T follicular helper cell (primary cell): ENCODE results near the gene NGF.
"Not testable (repeated sequence)": the region's sequence is repeated elsewhere in the genome, so short reads cannot be mapped to it uniquely, and the experiment has no call there.

Experiments
- DNase-seq: peaks from one replicate; pipeline ENCODE4 v3.0.0-alpha.2; 2020; ENCODE audit warnings: low read depth
- total RNA-seq, 2 experiments: gene quantifications; one replicate each; lab custom pipeline; 2026; lab: John Stamatoyannopoulos, UW

NGF gene
- 0 reads per million in 2 experiments for total RNA-seq

DNA sequence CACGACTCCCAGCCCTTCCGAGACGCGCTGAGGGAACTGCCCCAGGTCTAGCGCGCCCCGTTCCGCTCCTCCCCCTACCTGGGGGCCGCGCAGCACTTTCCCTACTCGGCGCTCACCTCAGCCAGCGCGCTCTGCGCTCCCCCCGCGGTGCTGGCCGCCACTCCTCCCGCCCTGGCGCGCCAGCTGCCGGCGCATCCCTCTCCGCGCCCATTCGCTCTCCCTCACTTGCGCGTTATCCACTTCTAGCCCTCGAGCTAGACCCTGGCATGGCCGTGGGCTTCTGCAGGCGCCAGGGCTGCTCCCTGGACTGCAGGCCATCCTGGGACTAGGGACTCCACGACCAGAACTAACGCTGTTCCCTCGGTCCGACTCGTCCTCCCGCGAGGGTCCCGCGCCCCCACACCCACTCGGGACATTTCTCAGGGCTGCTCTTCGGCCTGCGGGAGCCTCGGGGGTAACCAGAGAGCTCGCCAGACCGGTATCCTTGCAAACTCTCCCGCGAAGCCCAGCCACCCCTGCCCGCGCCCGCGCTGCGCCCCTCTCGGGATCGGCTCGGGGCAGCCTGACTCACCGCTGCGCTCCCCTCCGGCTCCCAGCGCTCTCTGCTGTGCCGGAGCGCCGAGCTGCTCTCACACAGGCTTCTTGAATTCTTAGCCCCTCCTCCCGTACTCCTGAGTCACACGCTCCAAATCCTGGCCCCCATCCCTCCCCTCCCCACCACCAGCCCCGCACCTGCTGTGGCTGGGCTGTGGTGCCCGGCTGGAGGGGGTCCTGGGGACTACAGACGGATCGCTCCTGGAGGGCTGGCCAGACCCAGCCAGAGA lies at the start of gene NGF:
Gene NGF, minus strand, starts transcription at position 617 of the 824 bp plus-strand sequence. CDS start 51,454 bp downstream, outside the sequence.
- no peak for DNase-seq

- DNase-seq: not testable (repeated sequence)
Observed at GRCh38 chr1:115383455-115383854, 45.4 kb upstream of the NGF start.

DNA sequence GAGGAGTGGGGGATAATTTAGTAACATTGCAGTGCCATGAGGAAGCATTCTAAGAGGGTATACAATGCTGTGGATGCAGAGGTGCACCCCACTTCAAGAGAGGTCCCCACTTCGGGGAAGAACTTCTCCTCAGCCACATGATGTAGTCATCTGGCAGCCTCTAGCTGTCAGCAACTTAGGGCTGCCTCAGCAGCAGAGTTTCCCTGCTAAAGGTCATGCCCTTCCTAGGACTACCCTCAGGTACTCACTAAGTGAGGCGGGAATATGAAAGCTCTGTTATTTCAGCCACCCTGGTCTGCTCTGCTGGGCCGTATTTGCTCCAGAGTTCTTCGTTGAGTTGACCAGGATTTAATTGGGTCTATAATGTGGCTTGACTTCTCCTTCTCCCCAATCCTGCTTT lies 41.9 kb upstream of the NGF start:
- DNase-seq: no peak

GRCh38 chr1:115377411-115377810 lies 39.4 kb upstream of the NGF start:
- no peak for DNase-seq

GRCh38 chr1:115374598-115374997 lies 36.5 kb upstream of the NGF start:
- DNase-seq: no peak

- no peak for DNase-seq
Observed at GRCh38 chr1:115373305-115373704, 35.3 kb upstream of the NGF start.

DNA sequence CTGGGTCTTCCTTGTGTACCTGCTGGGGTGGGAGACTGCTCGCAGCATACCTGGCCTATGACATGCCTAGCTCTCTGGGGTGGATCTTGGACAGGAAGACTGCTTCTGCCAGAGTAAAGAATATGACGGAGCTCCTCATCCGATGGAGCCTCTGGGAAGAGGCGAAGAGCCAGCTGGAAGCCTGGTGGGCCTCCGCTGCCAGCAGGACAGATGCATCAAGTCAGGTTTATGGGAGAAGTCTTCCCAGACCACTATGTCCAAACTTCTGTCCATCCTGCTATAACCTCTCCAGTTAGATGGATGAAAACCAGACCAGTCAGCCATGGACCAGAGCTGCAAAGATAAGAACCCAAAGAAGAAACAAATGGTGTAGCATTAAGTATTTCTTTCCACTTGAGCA lies 27.7 kb upstream of the NGF start:
- DNase-seq: no peak

GRCh38 chr1:115364780-115365155 lies 26.7 kb upstream of the NGF start:
- no peak for DNase-seq

DNA sequence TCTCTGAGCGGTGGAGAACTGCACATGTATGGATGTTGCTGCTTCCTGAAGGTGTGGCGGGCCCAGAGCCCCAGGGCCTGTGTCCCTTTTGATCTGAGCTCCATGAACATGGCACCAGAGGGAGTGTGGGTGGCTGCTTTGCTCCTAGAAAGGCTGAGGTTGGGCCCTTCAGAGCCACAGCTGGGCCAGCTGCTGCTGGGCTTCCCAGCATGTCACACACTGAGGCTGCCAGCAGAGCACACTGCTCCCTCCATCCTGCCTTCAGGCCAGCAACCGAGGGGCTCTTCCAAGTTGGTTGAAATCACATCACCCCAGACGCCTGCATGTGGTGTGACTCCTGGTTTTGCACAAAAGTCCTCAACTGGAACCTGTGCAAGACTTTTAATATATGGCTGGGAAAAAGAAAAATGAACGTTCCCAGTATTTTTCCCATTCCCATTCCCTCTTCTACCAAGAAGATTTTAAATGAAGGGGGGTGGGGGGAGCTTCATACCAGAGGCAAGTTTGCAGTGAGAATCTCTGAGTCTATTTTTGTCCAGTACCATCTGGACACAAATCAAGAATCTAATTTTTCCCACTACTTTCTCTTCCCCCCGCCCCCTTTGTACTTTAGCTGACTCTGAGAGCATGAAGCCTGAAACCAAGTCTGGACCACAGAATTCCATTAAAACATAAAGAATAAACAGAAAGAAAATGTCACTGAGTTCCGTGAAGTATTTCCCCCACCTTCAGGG lies 26.2 kb upstream of the NGF start:
- no peak for DNase-seq

GRCh38 chr1:115363171-115363570 lies 25.1 kb upstream of the NGF start:
- no peak for DNase-seq

DNA sequence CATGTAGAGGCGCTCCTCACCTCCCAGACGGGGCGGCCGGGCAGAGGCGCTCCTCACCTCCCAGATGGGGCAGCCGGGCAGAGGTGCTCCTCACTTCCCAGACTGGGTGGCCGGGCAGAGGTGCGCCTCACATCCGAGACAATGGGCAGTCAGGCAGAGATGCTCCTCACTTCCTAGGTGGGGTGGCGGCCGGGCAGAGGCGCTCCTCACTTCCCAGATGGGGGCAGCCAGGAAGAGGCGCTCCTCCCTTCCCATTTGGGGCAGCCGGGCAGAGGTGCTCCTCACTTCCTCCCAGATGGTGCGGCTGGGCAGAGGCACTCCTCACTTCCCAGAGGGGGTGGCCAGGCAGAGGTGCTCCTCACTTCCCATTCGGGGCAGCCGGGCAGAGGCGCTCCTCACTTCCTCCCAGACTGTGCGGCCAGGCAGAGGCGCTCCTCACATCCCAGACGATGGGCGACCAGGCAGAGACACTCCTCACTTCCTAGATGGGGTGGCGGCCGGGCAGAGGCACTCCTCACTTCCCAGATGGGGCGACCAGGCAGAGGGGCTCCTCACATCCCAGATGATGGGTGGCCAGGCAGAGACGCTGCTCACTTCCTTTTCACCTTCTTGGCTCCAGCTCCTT lies 22.6 kb upstream of the NGF start:
- not testable (repeated sequence) for DNase-seq

- not testable (repeated sequence) for DNase-seq
Observed at GRCh38 chr1:115359787-115360452, 21.9 kb upstream of the NGF start.

DNA sequence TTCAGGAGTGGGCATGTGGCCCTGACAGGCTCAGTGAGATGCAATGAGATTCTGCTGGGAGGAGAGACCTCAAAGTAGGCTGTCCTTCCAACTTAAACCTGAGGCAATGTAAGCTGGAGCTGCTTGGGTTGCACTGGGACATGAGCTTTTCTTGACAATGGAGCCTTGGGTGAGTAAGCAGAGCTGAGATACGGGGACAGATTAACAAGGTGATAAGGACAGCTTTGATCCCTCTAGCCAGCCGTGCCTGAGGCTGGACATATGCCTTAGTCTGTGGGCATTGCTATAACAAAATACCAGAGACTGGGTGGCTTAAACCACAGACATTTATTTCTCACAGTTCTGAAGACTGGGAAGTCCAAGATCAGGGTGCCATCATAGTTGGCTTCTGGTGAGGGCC lies 18.3 kb upstream of the NGF start:
- DNase-seq: no peak

GRCh38 chr1:115355069-115355468 lies 17.0 kb upstream of the NGF start:
- DNase-seq: no peak

DNA sequence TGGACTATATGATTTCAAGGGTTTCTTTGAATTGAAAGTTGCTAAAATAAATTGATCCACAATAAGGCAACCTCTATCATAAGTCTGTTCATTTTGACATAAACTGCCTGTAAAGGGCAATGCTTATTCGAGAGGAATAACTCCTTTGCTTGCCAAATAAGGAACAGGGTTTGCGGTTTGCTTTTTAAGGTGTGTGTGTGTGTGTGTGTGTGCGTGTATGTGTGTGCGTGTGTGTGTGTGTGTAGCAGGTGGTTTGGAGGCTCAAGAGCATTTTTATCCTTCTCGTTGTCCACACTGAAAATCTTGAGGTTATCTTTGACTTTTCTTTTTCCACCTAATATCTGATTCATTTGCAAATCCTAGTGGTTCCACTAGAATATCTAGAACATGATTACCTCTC lies 13.1 kb upstream of the NGF start:
- DNase-seq: no peak

GRCh38 chr1:115348636-115349035 lies 10.6 kb upstream of the NGF start:
- DNase-seq: no peak

DNA sequence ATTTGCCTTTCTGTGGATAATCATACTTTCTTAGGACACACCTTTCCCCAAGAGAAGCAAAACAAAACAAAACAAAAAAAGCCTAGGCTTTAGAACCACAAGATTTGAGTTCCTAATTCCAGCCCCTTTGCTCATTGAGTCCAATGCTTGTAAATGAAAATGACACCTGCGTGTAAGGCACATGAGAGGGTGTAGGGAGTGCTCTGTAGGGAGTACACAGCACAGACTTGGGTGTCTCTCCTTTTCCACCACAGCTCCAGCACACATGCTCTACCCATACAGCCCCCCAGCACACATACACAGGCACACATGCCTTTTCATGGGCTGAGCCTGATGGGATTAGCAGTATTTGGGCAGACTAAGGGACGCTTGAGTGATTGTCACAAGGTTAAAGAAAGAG lies 9.2 kb upstream of the NGF start:
- DNase-seq: no peak

DNA sequence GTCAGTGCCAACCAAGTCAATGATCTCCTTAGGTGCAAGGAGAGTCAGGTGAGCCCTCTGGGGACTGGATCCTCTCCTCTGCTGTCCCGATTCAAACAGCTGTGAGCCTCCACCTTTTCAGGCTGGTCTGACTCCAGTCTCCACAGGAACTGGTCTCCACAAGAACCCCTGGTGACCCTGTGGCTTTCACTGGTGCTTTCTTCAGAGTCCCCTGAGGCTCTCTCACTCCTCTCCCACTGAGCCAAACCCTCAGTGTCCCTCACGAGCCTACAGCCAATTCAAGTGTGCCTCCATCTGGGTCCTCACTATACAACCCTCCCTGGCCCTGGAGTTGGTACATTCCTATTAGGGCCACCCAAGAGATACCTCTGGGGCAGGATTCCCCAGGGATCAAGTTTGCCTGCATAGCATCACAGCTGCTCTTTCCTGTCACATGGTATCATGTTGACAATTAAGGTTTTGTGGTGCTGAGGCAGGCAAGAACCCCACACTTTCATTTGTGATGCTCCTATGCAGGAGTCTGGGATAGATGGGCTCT lies 5.2 kb upstream of the NGF start:
- no peak for DNase-seq

DNA sequence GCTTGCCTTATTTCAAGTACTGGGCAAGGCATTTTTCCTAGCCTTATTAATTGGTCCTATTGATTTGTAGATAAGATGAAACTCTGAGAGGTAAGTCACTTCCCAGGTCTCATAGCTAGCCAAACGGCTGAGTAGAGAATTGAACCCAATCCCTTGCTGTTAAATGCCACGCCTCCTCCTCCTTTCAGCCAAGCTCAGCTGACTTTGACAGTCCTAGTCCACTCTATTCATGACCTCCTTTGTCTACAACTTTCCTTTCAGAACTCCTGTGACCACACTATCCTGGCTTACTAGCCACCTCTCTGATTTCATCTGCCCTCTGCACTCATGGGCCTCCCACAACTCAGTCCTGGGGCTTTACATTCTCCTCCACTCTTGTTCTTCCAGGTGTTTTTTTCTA lies 3.9 kb upstream of the NGF start:
- DNase-seq: no peak

DNA sequence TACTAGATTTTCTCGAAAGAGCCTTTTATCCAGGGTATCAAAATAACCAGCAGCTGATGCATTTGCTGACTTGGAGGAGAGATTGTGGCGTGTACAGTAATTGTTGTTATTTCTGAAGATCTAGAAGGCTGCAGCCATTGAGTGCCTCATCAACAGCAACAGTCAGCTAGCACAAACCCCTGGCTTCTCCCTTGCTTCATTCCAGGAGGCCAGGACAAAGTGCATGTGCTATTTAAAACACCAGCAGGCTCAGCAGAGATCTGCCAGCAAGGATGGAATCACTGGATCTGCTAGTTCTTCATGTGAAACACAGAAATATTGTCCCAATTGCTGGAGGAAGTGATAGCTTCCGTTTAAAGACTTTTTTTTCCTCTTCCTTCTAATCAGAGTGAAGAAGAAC lies 2.8 kb upstream of the NGF start:
- no peak for DNase-seq

DNA sequence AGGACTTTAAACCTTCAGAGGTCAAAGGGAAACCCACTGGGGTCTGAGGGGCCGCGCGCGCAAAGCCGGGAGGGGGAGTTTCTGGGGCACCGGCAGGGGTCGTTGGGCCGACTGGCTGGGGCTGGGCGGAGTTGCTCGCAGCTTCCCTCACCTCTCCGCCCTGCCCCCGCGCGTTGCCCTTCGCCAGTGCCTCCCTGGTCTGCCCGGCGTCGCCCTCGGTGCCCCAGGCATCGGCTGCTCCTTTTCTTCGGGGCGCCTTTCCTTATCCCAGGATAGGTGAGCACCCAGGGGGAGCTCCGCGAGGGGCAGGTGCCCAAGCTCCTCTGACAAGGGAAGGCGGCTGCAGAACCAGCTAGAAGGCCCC lies 390 bp upstream of the NGF start:
- DNase-seq: no peak

DNA sequence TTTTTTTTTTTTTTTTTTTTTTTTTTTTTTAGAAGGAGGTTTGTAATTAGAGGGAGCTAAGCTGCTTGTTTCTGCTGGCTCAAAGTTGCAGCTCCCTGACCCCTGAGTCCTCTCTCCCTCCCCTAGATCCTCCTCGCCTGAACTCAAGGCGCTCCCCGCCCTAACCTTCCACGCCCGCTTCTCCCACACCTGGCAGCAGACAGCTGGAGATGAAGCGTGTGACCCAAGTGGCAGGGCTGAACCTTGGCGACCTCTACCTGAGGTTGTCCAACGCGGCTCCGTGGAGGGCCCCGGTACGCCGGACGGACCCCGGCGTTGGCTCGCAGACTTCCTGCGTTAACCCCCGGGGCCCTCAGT lies 795 bp downstream of the NGF start:
- DNase-seq: no peak
